HUES48 (cell line): Measurements from ENCODE around the gene ADAM12.

Experiments
- H3K27ac ChIP-seq: one replicate; pipeline ENCODE4 v1.7.0; 2013; ENCODE audit warnings: low read depth, low read length, inconsistent platforms
- H3K27me3 ChIP-seq: 2 replicates; pipeline ENCODE4 v1.6.1; 2013; ENCODE audit warnings: mild to moderate bottlenecking, low read length; ENCODE audit not compliant: control insufficient read depth, insufficient read depth
- H3K36me3 ChIP-seq: 2 replicates; pipeline ENCODE4 v1.6.1; 2013; ENCODE audit warnings: low read length; ENCODE audit not compliant: control insufficient read depth, insufficient read depth
- H3K4me1 ChIP-seq: 2 replicates; pipeline ENCODE4 v1.6.1; 2013; ENCODE audit warnings: mild to moderate bottlenecking, low read length; ENCODE audit not compliant: control insufficient read depth, insufficient read depth
- H3K4me3 ChIP-seq: 2 replicates; pipeline ENCODE4 v1.5.1; 2013; ENCODE audit warnings: mild to moderate bottlenecking, low read depth, low read length
- H3K9ac ChIP-seq: 2 replicates; pipeline ENCODE4 v1.6.1; 2013; ENCODE audit warnings: mild to moderate bottlenecking, low read depth, low read length, moderate library complexity
- H3K9me3 ChIP-seq: 2 replicates; pipeline ENCODE4 v1.6.1; 2013; ENCODE audit warnings: low read length; ENCODE audit not compliant: control insufficient read depth, insufficient read depth

The ADAM12 gene

DNA sequence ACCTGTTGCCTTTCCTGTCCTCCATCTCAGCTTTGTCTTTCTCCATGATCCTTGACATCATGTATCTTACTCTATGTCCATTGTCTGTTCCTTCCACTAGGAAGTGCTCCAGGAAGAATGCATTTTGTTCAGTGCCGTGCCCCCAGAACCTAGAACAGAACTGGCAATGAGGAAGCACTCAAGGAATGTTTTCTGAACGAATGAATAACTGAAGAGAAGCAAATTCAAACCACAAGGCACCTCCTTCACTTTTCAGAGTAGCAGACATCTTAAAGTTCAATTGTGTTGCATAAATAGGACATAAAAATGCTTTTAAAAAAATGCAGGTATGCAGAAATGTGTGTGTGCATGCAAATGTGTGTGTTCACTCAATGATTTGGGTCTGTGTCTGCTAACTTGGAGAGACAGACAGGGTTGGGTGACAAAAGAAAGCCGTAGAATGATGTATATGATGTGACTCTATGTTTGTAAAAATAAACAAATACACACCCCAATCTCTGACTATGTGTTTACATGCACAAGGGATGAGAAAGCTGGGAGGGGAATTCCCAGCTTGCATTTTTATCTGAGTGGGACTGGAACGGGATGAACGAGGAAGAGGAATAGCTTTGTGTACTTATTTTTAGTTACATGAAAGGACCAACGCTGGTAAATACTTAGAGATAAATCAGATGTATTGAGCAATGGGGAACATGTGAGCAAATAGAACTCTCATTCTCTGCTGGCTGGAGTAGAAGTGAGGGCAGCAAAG is 254.2 kb downstream of the ADAM12 start:
- no peaks in the 10 kb centered on the region for H3K27me3 ChIP-seq
- H3K9ac ChIP-seq, result no peak overlapping the region
- no peak overlapping the region for H3K4me3 ChIP-seq
- H3K36me3 ChIP-seq, result no peaks in the 10 kb centered on the region
- H3K9me3 ChIP-seq, result no peaks in the 10 kb centered on the region
- no peak overlapping the region for H3K27ac ChIP-seq
- H3K4me1 ChIP-seq, result peaks cover 12% of the 10 kb centered on the region

DNA sequence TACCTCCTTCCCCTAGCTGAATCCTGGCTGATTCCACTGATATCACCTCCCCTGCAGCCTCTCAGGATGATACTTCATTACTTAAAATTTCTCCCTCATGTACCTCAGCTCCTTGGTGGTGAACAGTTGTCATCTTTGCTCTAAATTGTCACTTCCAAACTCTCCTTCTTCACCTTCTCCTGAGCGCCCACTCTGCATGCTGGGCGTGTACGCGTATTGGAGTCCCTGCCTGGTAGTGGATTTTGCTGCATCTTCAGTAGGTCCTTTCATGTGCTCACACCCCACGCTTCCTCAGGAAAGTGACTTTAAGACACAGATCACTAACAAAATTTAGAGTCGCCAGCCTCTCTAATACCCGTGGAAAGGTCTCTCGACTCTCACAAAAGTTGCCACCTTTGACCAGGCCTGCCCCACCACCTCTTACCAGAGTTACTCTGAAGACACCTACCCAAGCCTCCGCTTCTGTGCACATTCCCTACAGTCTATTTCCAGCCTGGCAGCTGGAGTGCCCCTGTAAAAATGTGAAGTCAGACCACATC is 255.1 kb downstream of the ADAM12 start:
- Histone ChIP-seq H3K9ac (no peak overlapping the region), H3K27ac (no peak overlapping the region)

DNA sequence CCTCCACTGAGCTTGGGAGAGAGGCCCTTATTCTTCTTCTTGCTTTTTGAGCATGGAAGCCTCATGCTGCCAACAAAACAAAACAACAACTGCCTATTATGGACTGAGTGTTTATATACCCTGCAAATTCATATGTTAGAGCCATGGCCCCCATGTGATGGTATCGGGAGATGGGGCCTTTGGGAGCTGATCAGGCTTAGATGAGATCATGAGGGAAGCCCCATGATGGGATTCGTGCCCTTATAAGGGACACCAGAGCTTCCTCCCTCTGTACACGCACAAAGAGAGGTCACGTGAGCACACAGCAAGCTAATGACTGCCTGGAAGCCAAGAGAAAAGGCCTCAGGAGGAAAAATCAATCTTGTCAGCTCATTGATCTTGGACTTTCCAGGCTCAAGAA is 256.9 kb downstream of the ADAM12 start:
- Histone ChIP-seq H3K36me3 (no peaks in the 10 kb centered on the region), H3K27ac (no peak overlapping the region), H3K4me1 (peaks cover 11% of the 10 kb centered on the region), H3K9ac (no peak overlapping the region), H3K27me3 (no peaks in the 10 kb centered on the region), H3K4me3 (no peak overlapping the region), H3K9me3 (no peaks in the 10 kb centered on the region)

More for the DNA sequence above, 255.1 kb downstream of the ADAM12 start:
- peaks cover 12% of the 10 kb centered on the region for H3K4me1 ChIP-seq
- H3K4me3 ChIP-seq, result no peak overlapping the region
- H3K36me3 ChIP-seq, result no peaks in the 10 kb centered on the region
- no peaks in the 10 kb centered on the region for H3K9me3 ChIP-seq
- H3K27me3 ChIP-seq, result no peaks in the 10 kb centered on the region

DNA sequence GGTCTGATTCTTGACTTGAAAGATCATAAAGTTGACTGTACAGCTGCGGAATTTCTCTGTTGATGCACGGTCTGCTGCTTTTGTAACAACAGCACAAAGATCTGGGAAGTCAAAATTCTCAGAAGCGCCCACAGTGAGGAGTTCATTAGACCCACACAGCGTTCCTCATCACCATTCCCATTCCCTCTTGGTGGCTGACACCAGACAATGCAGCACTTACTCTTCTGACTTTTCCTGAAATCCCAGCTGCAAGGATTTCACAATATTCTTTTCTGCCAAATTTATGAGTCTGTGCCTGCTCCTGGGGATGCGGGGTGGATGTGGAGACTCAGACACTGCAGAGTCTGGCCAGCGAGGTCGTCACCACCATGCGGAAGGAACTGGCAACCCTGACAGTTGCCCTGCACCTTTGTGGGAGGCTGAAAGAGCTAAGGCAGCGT is 258.0 kb downstream of the ADAM12 start:
- no peak overlapping the region for H3K4me3 ChIP-seq

DNA sequence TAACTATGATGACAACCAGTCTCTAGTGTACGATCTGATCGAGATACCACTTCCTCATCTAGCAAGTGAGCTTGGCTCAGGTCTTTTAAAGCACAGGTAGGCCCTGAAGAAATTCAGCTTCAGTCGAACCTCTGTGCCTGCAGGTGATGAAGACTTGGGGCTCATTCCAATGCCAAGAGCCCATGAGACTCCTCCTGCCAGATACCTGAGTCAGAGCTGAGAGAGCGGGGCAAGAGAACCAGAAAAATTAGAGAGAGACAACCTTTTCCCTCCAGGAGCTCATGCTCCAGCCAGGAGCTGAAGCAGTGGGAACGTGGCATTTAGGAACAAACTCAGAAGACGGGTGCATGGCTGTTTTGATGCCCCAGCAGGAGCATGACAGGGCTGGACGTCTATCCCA is 259.3 kb downstream of the ADAM12 start:
- peaks cover 5% of the 10 kb centered on the region for H3K4me1 ChIP-seq
- H3K27me3 ChIP-seq, result no peaks in the 10 kb centered on the region; the same call in 1 of the 2 replicates
- H3K4me3 ChIP-seq, result no peak overlapping the region
- no peaks in the 10 kb centered on the region for H3K9me3 ChIP-seq
- H3K36me3 ChIP-seq, result no peaks in the 10 kb centered on the region
- H3K9ac ChIP-seq, result no peak overlapping the region
- no peak overlapping the region for H3K27ac ChIP-seq

More for the DNA sequence above, 258.0 kb downstream of the ADAM12 start:
- Histone ChIP-seq H3K27ac (no peak overlapping the region), H3K9me3 (no peaks in the 10 kb centered on the region), H3K27me3 (no peaks in the 10 kb centered on the region), H3K36me3 (no peaks in the 10 kb centered on the region), H3K9ac (no peak overlapping the region), H3K4me1 (0 out of 2 replicates have a peak, but pooled peaks cover under 1% of the 10 kb centered on the region)

DNA sequence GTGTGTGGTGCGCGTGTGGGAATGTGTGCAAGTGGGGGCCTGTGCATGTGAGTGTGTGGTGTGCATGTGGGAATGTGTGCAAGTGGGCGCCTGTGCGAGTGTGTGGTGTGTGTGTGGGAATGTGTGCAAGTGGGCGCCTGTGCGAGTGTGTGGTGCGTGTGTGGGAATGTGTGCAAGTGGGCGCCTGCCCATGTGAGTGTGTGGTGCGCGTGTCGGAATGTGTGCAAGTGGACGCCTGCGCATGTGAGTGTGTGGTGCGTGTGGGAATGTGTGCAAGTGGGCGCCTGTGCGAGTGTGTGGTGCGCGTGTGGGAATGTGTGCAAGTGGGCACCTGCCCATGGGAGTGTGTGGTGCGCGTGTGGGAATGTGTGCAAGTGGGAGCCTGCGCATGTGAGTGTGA is 259.7 kb downstream of the ADAM12 start:
- H3K9ac ChIP-seq, result no peak overlapping the region
- H3K36me3 ChIP-seq, result no peaks in the 10 kb centered on the region

DNA sequence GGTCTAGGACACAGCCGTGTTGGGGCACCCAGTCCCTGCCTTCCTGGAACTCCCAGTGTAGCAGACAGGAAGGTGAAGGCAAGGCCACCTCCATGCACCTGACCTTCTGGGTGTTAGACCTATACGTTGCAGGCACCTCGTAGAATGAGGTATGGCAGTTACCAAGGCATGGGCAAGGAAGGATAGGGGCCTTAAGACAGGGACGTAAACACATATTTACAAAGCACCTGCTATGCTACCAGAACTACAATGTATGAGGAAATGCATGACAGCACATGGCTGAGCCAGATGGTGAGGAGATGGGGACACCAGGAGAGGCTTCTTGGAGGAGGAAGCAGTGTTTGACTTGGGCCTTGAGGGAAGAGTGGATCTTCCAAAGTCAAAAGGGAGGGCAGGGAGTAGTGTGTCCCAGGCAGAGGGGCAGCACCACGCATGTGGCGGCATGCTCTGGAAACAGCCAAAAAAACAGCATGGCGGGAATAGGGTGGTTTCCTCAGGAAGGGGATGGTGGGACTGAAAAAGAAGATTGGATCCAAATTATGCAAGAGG is 260.7 kb downstream of the ADAM12 start:
- Histone ChIP-seq H3K9ac (no peak overlapping the region), H3K27me3 (peaks cover 7% of the 10 kb centered on the region; the same call in 1 of the 2 replicates), H3K4me3 (no peak overlapping the region), H3K27ac (no peak overlapping the region), H3K36me3 (no peaks in the 10 kb centered on the region), H3K9me3 (no peaks in the 10 kb centered on the region), H3K4me1 (peaks cover 16% of the 10 kb centered on the region)

More for the DNA sequence above, 259.7 kb downstream of the ADAM12 start:
- H3K9me3 ChIP-seq, result no peaks in the 10 kb centered on the region
- no peak overlapping the region for H3K4me3 ChIP-seq
- H3K4me1 ChIP-seq, result peaks cover 9% of the 10 kb centered on the region
- no peaks in the 10 kb centered on the region; the same call in 1 of the 2 replicates for H3K27me3 ChIP-seq
- H3K27ac ChIP-seq, result no peak overlapping the region

DNA sequence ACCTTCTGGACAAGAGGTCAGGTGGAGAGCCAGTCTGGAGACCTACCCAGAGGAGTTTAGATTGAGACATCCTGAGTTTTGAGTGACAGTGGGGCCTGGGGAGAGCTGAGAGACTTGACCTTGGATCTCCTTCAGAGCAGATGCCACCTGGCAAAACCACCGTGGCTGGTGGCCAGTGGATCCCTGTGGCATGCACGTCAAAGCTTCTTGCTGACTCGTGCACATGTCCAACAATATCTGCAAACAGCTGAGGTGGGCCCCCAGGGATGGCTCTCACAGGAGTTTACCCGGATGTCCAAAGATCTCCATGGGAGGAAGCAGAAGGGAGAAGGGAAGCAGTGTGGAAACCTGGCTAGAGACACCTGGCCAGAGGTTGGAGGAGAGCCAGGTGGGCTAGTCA is 261.4 kb downstream of the ADAM12 start:
- Histone ChIP-seq H3K27ac (no peak overlapping the region), H3K4me3 (no peak overlapping the region)

DNA sequence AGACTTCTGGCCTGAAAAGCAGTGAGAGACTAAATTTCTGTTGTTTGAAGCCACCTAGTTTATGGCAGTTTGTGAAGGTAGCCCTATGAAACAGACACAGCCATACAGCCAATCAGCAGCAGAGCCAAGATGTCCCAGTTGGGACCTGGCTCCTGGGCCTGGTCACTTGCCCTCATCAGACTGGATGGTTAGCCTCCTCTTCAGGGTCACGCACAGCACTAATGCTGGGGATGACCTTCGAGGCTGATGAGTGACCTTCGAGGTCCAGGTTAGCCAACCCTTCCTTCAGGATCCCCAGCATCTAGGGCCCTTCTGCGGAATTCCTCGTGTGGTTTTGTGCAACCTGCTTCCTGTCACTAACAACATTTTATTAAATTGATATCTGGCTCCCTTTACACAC is 262.3 kb downstream of the ADAM12 start:
- H3K9me3 ChIP-seq, result no peaks in the 10 kb centered on the region
- H3K9ac ChIP-seq, result no peak overlapping the region
- H3K36me3 ChIP-seq, result no peaks in the 10 kb centered on the region
- no peak overlapping the region for H3K4me3 ChIP-seq
- H3K4me1 ChIP-seq, result peaks cover 16% of the 10 kb centered on the region
- H3K27me3 ChIP-seq, result peaks cover 7% of the 10 kb centered on the region; the same call in 1 of the 2 replicates
- no peak overlapping the region for H3K27ac ChIP-seq

More for the DNA sequence above, 261.4 kb downstream of the ADAM12 start:
- H3K36me3 ChIP-seq, result no peaks in the 10 kb centered on the region
- H3K27me3 ChIP-seq, result peaks cover 7% of the 10 kb centered on the region; the same call in 1 of the 2 replicates
- H3K4me1 ChIP-seq, result peaks cover 16% of the 10 kb centered on the region
- H3K9me3 ChIP-seq, result no peaks in the 10 kb centered on the region
- no peak overlapping the region for H3K9ac ChIP-seq

DNA sequence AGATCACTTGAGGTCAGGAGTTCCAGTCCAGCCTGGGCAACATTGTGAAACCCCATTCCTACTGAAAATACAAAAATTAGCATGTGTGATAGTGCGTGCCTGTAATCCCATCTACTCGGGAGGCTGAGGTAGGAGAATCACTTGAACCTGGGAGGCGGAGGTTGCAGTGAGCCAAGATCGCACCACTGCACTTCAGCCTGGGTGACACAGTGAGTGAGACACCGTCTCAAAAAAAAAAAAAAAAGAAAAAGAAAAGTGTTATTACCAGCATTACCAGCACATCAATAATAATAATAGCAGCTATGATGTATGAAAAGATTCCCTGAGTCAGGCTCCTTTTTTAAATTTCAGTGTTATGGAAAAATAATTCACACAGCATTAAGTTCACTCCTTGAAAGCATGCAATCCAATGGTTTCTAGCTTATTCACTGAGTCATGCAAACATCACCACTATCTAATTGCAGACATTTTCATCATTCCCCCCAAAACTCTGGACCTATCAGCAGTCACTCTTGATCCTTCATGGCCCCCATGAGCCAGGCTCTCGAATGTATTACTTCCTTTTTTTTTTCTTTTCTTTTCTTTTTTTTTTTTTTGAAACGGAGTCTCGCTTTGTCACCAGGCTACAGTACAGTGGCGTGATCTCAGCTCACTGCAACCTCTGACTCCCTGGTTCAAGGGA is 263.5 kb downstream of the ADAM12 start:
- Histone ChIP-seq H3K9me3 (no peaks in the 10 kb centered on the region), H3K27me3 (peaks cover 7% of the 10 kb centered on the region; the same call in 1 of the 2 replicates), H3K36me3 (no peaks in the 10 kb centered on the region), H3K27ac (no peak overlapping the region), H3K9ac (no peak overlapping the region), H3K4me1 (peaks cover 16% of the 10 kb centered on the region), H3K4me3 (no peak overlapping the region)
